Liver (tissue), 9 donors: ENCODE results near the gene ZNF740. TPM values are rescaled to one million over a fixed set of nuclear protein-coding genes. Genes with fewer than 3 reads are reported as not detected.

Experiments
- DNase-seq: peaks from one replicate; pipeline ENCODE4 v3.0.0-alpha.2; 2017; ENCODE audit warnings: low spot score
- H3K27ac ChIP-seq, 2 donors: one replicate each; pipeline ENCODE4 v1.7.0; 2013; ENCODE audit warnings: inconsistent platforms in 2 of 2, low read length in 2 of 2, control low read depth in 1 of 2, low read depth in 1 of 2, mild to moderate bottlenecking in 1 of 2
- H3K27me3 ChIP-seq, 4 donors: one replicate each; pipeline versions ENCODE4 v1.6.1 to v1.7.0; 2013; ENCODE audit warnings: low read length in 3 of 4, inconsistent platforms in 1 of 4, mild to moderate bottlenecking in 1 of 4, moderate library complexity in 1 of 4; ENCODE audit not compliant: control insufficient read depth in 4 of 4, insufficient read depth in 4 of 4
- H3K36me3 ChIP-seq, 4 donors: one replicate each; pipeline versions ENCODE4 v1.6.1 to v1.7.0; 2013; ENCODE audit warnings: low read length in 3 of 4, mild to moderate bottlenecking in 3 of 4, low read depth in 1 of 4, moderate library complexity in 1 of 4; ENCODE audit not compliant: control insufficient read depth in 4 of 4, insufficient read depth in 3 of 4
- H3K4me1 ChIP-seq, 4 donors: one replicate each; pipeline versions ENCODE4 v1.6.1 to v1.7.0; 2013; ENCODE audit warnings: low read length in 3 of 4, mild to moderate bottlenecking in 3 of 4, moderate library complexity in 1 of 4; ENCODE audit not compliant: control insufficient read depth in 4 of 4, insufficient read depth in 4 of 4
- H3K4me3 ChIP-seq, 3 donors: one replicate each; pipeline versions ENCODE4 v1.6.1 to v1.7.0; 2013; ENCODE audit warnings: low read length in 3 of 3, control low read depth in 1 of 3, low read depth in 1 of 3, mild to moderate bottlenecking in 1 of 3
- H3K9ac ChIP-seq, 2 donors: one replicate each; pipeline ENCODE4 v1.7.0; 2013; ENCODE audit warnings: low read length in 2 of 2, mild to moderate bottlenecking in 2 of 2, moderate library complexity in 2 of 2, control low read depth in 1 of 2, low read depth in 1 of 2
- H3K9me3 ChIP-seq, 4 donors: one replicate each; pipeline versions ENCODE4 v1.6.1 to v1.7.0; 2013; ENCODE audit warnings: low read length in 3 of 4; ENCODE audit not compliant: control insufficient read depth in 4 of 4
- ATF3 ChIP-seq: IDR thresholded peaks from 2 replicates; pipeline ENCODE4 v1.6.1; 2016; ENCODE audit warnings: antibody characterized with exemption
- CTCF ChIP-seq: fragments of 150-350 bp; IDR thresholded peaks from 2 replicates; pipeline ENCODE4 v1.5.1; 2017; ENCODE audit warnings: improper control_type of control experiment, low read depth, low read length; ENCODE audit not compliant: missing input control
- FOXA1 ChIP-seq: IDR thresholded peaks from 2 replicates; pipeline ENCODE4 v1.6.1; 2016; ENCODE audit warnings: antibody characterized with exemption
- FOXA2 ChIP-seq: IDR thresholded peaks from 2 replicates; pipeline ENCODE4 v1.6.1; 2016; ENCODE audit warnings: antibody characterized with exemption
- GABPA ChIP-seq, 2 donors: IDR thresholded peaks in 1 of 2; conservative IDR thresholded peaks in 1 of 2; 2 replicates each; pipeline ENCODE4 v1.6.1; 2016; ENCODE audit warnings: antibody characterized with exemption in 2 of 2, mild to moderate bottlenecking in 1 of 2, moderate library complexity in 1 of 2
- HNF4G ChIP-seq: IDR thresholded peaks from 2 replicates; pipeline ENCODE4 v1.6.1; 2016; ENCODE audit warnings: antibody characterized with exemption
- JUND ChIP-seq, 2 donors: IDR thresholded peaks; 2 replicates each; pipeline ENCODE4 v1.6.1; 2016; ENCODE audit warnings: antibody characterized with exemption in 2 of 2
- MAX ChIP-seq: IDR thresholded peaks from 2 replicates; pipeline ENCODE4 v1.6.1; 2016; ENCODE audit warnings: antibody characterized with exemption
- RAD21 ChIP-seq, 2 donors: IDR thresholded peaks; 2 replicates each; pipeline ENCODE4 v1.6.1; 2016; ENCODE audit warnings: antibody characterized with exemption in 2 of 2, mild to moderate bottlenecking in 2 of 2
- REST ChIP-seq: IDR thresholded peaks from 2 replicates; pipeline ENCODE4 v1.6.1; 2016; ENCODE audit warnings: antibody characterized with exemption, mild to moderate bottlenecking
- RXRA ChIP-seq, 2 donors: IDR thresholded peaks; 2 replicates each; pipeline ENCODE4 v1.6.1; 2017 to 2018; ENCODE audit warnings: antibody characterized with exemption in 2 of 2, mild to moderate bottlenecking in 1 of 2
- SP1 ChIP-seq: IDR thresholded peaks from 2 replicates; pipeline ENCODE4 v1.6.1; 2018; ENCODE audit warnings: antibody characterized with exemption, mild to moderate bottlenecking
- TAF1 ChIP-seq: conservative IDR thresholded peaks from 2 replicates; pipeline ENCODE4 v1.6.1; 2016; ENCODE audit warnings: antibody characterized with exemption, mild to moderate bottlenecking
- YY1 ChIP-seq: IDR thresholded peaks from 2 replicates; pipeline ENCODE4 v1.6.1; 2016; ENCODE audit warnings: antibody characterized with exemption, mild to moderate bottlenecking
- ZBTB33 ChIP-seq: IDR thresholded peaks from 2 replicates; pipeline ENCODE4 v1.6.1; 2016; ENCODE audit warnings: antibody characterized with exemption
- WGBS: extraction: QIAGEN DNeasy Blood & Tissue Kit; methylation state at CpG from one replicate; pipeline ENCODE4 v1.1.7; 2013; 5-methylcytosine and 5-hydroxymethylcytosine counted together
- polyA plus RNA-seq, 2 donors: library from polyadenylated mRNA; stranded (reverse) in 1 of 2; unstranded in 1 of 2; fragments of 200-250 nt in 1 of 2; fragments of >200 nt in 1 of 2; fragmentation: Nextera tagmentation in 1 of 2; extraction: Ambion mirVana in 1 of 2; gene quantifications; one replicate each; pipeline versions ENCODE4 v1.2.1 to v1.2.3, GENCODE V29; 2013 to 2015
- total RNA-seq, 2 donors: library from RNA; depleted of rRNA; stranded (reverse); fragments of >200 nt; gene quantifications; one replicate each; pipeline ENCODE4 v1.2.3, GENCODE V29; 2014
- donor health status: healthy.
- donor health status: healthy.
- donor health status: healthy.
- donor health status: healthy.
- donor health status: healthy.

ZNF740 gene
- total and polyA plus RNA-seq, 4 donors: 1.4 to 14.4 (median 6.3) TPM

- no peak overlapping the region for H3K27ac ChIP-seq
- 36% methylated on average over 12 of the region's 12 CpGs for WGBS
- no peaks in the 10 kb centered on the region for H3K9me3 ChIP-seq
- no peaks in the 10 kb centered on the region for H3K27me3 ChIP-seq
- no peaks in the 10 kb centered on the region for H3K36me3 ChIP-seq
- no peak overlapping the region for H3K4me3 ChIP-seq
- peaks cover 0 to 27% (median 0%) of the 10 kb centered on the region in 4 donors for H3K4me1 ChIP-seq
- DNase-seq: no peak
- no peak overlapping the region for H3K9ac ChIP-seq
- TF ChIP-seq MAX (no peak), HNF4G (no peak), GABPA (IDR thresholded peaks at IDR 0.05 in 1 of 2, conservative IDR thresholded peaks at IDR 0.05 in 1 of 2) (no peak), RXRA (IDR thresholded peaks at IDR 0.05) (no peak), FOXA2 (no peak), TAF1 (no peak), REST (no peak), ATF3 (no peak), ZBTB33 (no peak), CTCF (no peak), YY1 (no peak), JUND (IDR thresholded peaks at IDR 0.05) (no peak)
Observed at GRCh38 chr12:53212931-53213330, 32.4 kb downstream of the ZNF740 start.

GRCh38 chr12:53213348-53213747, 32.8 kb downstream of the ZNF740 start:
- Histone ChIP-seq H3K4me3 (no peak overlapping the region), H3K27me3 (no peaks in the 10 kb centered on the region), H3K36me3 (no peaks in the 10 kb centered on the region), H3K27ac (no peak overlapping the region), H3K4me1 (peaks cover 0 to 27% (median 0%) of the 10 kb centered on the region in 4 donors), H3K9ac (no peak overlapping the region), H3K9me3 (no peaks in the 10 kb centered on the region)
- DNase-seq: peak; percentile 89
- WGBS: 9% methylated on average over 14 of the region's 14 CpGs
- TF ChIP-seq FOXA1 (peak; percentile 7), CTCF (peak; percentile 90), TAF1 (no peak), SP1 (no peak), RAD21 (IDR thresholded peaks at IDR 0.05) (peak; percentile 97 to 99)
